GM21528 (cell line): Measurements from ENCODE around the gene SUPT16H.
"Not testable (repeated sequence)": the region's sequence is repeated elsewhere in the genome, so short reads cannot be mapped to it uniquely, and the experiment has no call there.

Experiments used
- ATAC-seq: cut with Tn5 transposase; IDR thresholded peaks from one replicate; pipeline ENCODE4 v1.9.1; 2021; ENCODE audit warnings: mild to moderate bottlenecking, moderate library complexity; ENCODE audit not compliant: unreplicated experiment, low FRiP score

Gene SUPT16H

DNA sequence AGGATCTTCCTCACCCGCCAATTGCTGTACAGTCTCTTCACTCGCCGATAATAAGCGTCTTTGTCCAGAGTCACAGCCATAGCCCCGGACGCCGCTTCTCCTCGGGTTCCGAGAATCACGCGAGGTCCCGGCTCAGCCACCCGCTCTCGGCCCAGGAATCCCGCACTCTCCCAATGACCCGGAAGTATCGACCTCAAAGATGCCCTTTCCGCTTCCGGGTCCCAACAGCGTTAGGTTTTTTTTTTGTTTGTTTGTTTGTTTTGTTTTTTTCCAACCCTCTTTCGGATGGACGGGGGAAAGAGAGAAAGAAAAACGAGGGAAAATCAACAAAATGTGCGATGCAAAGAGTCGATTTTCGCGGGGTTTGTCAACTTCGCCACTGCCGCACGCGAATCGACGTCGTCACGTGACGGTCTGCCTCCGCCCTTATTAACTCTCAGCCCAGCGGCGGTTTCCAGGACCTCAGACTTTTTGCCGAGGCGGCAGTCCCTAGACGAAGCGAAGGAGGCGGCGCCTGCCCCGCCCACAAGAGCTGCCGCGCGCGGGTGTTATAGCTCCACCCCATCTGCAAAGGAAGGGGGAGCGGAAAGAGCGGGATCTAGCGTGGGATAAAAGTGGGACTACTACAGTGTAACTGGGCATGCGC, at the start of gene SUPT16H:
Gene SUPT16H, minus strand, starts transcription at position 172 of the 646 bp plus-strand sequence. Its CDS starts 92 bp downstream, at position 80.
- peak; percentile 91 for ATAC-seq

GRCh38 chr14:21431126-21431525, 47.3 kb upstream of the SUPT16H start:
- ATAC-seq: no peak

GRCh38 chr14:21428930-21429329, 45.1 kb upstream of the SUPT16H start:
- no peak for ATAC-seq

DNA sequence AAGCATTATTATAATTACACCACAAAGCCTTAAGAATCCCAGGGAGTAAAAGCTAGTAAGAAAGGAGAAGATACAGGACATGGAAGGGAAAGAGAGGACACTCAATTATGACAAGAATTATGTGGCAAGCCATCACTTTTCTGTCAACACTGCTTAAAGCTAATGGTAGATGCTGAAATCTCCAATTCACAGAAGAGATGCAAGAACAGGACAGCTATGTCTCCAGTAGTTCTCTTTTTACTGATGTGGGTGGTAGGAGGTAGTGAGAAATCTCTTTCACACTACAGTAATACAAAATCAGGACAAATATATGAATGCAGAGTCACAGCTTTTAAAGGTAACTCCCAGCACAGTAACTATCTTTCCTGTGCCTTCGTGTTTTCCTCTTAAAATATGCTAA, 42.9 kb upstream of the SUPT16H start:
- ATAC-seq: no peak

DNA sequence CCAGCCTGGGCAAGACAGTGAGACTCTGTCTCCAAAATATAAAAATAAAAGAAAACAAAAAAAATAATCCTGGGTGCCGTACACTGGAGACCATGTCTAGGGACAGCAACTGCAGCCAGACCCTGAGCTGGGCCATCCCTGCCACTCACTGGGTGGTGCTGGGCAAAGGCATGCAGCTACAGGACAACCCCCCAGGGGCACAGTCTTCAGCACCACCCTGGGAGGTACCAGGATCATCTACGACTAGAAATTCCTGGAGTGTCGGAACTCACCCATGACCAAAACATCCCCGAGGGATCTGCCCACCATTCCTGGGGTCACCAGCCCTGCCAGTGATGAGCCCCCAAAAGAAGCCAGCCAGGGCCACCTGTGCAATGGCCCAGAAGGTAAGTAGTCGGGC, 35.7 kb upstream of the SUPT16H start:
- no peak for ATAC-seq

- ATAC-seq: no peak
These were observed 31.5 kb upstream of the SUPT16H start for GRCh38 chr14:21415329-21415728.

GRCh38 chr14:21414137-21414631, 30.4 kb upstream of the SUPT16H start:
- ATAC-seq: no peak

DNA sequence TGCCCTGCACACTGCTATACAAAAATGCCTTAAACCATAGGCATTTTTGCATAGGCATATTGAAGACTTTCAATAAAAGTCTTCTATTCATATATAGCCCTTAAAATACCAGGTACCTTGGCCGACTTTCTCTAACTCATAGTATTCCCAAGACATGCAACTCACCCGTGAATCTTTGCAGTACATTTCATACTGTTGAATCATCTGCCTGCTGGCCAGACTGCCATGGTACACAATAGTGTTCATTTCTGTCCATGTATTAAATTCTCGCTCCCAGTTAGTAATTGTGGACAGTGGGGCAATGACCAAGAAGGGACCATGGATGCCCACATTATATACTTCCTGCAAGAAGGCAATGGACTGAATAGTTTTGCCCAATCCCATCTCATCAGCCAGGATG, 24.3 kb upstream of the SUPT16H start:
- no peak for ATAC-seq

- ATAC-seq: no peak
These were observed 22.4 kb upstream of the SUPT16H start for GRCh38 chr14:21406213-21406612.

GRCh38 chr14:21405097-21405496, 21.3 kb upstream of the SUPT16H start:
- no peak for ATAC-seq

GRCh38 chr14:21399311-21399870, 15.6 kb upstream of the SUPT16H start:
- no peak for ATAC-seq

GRCh38 chr14:21398901-21399300, 15.1 kb upstream of the SUPT16H start:
- ATAC-seq: no peak

DNA sequence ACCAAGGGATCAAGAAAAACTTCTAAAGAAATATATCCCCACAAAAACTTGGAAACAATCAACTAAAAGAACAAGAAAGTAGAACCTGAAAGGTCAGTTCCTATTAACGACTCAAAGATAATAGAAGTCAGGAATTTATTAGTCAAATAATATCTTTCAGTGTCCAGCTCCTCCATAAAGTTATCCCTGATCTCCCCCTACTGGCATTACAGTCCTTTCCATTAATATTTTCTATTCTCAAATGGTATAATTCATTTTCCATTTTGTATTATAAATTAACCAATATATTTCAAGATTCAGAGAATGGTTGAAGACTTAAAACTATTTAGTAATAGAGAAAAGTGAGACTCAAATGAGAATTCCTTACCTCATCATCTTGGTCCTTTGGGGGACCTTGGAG, 11.6 kb upstream of the SUPT16H start:
- ATAC-seq: no peak

DNA sequence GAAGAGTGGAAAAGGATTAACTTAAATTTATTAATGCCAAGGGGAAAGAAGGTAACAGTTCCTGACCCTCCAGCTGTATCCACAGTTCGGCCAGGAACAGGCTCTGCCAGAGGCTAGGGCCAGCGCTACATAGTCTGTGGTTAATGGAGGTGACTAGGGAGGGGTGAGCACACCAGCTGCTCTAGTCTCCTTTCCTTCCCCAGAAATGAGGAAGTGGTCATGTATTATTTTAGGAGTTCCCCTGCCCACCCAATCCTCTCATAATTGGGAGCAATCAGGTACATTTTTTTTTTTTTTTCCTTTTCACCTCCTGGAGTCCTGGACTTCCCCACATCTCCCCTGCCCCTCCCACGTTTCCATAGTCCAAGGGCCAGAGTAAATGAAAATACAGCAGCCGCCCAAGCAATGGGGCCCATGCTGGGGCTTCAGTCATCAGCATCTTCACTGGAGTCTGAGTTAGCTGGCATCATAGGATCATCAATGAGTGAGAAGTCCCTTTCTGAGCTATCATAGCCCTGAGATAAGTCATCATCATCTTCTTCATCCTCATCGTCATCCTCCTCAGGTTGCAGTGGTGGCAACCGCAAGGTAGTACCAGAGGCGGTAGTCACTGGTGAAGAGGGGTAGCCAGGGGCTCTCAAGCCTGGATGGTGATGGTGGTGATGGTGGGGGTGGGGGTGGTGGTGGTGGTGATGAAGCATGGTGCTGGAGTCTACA, 1.5 kb upstream of the SUPT16H start:
- no peak for ATAC-seq

DNA sequence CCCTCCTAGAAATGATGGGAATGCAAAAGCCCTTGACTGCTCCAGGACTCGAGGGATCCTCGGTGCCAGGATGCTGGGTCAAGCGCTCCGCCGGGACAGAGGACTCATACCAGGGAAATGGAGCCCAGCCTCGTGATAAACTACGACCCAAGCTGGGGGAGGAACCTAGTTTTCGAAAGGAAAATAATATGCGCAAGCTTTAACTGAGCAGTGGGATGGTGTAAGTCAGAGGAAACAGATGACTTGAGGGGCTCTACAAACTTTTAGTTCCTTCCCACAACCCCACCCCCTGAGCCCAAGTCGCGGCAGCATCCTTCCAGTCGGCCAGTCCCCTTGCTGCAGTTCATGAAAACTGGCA, 654 bp upstream of the SUPT16H start:
- peak; percentile 26 for ATAC-seq

GRCh38 chr14:21382886-21383847, 652 bp downstream of the SUPT16H start:
- ATAC-seq: peak; percentile 35

GRCh38 chr14:21382095-21382494, 1.7 kb downstream of the SUPT16H start:
- no peak for ATAC-seq

- no peak for ATAC-seq
These were observed 4.5 kb downstream of the SUPT16H start for GRCh38 chr14:21379338-21379737.

GRCh38 chr14:21373980-21374379, 9.8 kb downstream of the SUPT16H start:
- ATAC-seq: no peak

GRCh38 chr14:21372814-21373213, 11.0 kb downstream of the SUPT16H start:
- not testable (repeated sequence) for ATAC-seq
